ENCODE results near the gene ARRB1. TPM values are rescaled to one million over a fixed set of nuclear protein-coding genes. Genes with fewer than 3 reads are reported as not detected.
A peak's percentile ranks its signal among the peaks of the same experiment; 100 is the strongest.

Gene ARRB1
- total and polyA plus RNA-seq, 2 donors from 2014 or later: 17.6 to 53.8 TPM

DNA sequence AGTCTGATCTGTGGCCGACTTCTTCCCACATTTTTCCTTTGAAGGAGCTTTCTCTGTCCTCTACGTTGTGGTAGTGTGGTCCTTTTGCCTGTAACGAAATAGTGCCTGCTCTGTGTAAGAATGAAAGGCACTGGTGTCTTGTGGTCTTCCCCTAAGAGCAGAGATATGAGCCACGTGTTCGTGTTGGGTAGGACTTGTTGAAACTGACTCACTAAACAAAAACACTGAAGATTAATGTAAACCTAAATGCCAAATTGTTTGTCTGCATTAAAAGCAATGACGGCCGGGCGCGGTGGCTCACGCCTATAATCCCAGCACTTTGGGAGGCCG, 37.8 kb upstream of the ARRB1 start:
- H3K27me3 ChIP-seq (ENCODE audit: control insufficient read depth, insufficient read depth, low read length): no peaks in the 10 kb centered on the region
- DNase-seq: no peak
- H3K9ac ChIP-seq (ENCODE audit: low read length in 3 of 3): no peak overlapping the region
- no peak overlapping the region for H3K27ac ChIP-seq (ENCODE audit: low read depth in 2 of 2, low read length in 2 of 2)
- H3K36me3 ChIP-seq (ENCODE audit: control insufficient read depth in 2 of 3, insufficient read depth in 3 of 3, low read length in 3 of 3): no peaks in the 10 kb centered on the region
- FAIRE-seq: no peak
- TF ChIP-seq, protein P1, sequence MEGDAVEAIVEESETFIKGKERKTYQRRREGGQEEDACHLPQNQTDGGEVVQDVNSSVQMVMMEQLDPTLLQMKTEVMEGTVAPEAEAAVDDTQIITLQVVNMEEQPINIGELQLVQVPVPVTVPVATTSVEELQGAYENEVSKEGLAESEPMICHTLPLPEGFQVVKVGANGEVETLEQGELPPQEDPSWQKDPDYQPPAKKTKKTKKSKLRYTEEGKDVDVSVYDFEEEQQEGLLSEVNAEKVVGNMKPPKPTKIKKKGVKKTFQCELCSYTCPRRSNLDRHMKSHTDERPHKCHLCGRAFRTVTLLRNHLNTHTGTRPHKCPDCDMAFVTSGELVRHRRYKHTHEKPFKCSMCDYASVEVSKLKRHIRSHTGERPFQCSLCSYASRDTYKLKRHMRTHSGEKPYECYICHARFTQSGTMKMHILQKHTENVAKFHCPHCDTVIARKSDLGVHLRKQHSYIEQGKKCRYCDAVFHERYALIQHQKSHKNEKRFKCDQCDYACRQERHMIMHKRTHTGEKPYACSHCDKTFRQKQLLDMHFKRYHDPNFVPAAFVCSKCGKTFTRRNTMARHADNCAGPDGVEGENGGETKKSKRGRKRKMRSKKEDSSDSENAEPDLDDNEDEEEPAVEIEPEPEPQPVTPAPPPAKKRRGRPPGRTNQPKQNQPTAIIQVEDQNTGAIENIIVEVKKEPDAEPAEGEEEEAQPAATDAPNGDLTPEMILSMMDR (IDR thresholded peaks at IDR 0.05; ENCODE audit: borderline replicate concordance, extremely low read depth, insufficient read depth): no peak
- H3K4me1 ChIP-seq (ENCODE audit: control insufficient read depth in 2 of 3, insufficient read depth in 2 of 3, low read depth in 1 of 3, low read length in 3 of 3): peaks cover 0 to 3% (median 0%) of the 10 kb centered on the region in 3 donors
- intact Hi-C loops (cut with DNase I): loop anchor here (10.0 kb wide), 1 partner anchor 54 kb away; no protein-coding TSS in a partner anchor
- H3K4me3 ChIP-seq (ENCODE audit: low read length in 3 of 3): no peak overlapping the region
- no peaks in the 10 kb centered on the region for H3K9me3 ChIP-seq (ENCODE audit: control insufficient read depth in 2 of 3, insufficient read depth in 1 of 3, low read length in 3 of 3)

DNA sequence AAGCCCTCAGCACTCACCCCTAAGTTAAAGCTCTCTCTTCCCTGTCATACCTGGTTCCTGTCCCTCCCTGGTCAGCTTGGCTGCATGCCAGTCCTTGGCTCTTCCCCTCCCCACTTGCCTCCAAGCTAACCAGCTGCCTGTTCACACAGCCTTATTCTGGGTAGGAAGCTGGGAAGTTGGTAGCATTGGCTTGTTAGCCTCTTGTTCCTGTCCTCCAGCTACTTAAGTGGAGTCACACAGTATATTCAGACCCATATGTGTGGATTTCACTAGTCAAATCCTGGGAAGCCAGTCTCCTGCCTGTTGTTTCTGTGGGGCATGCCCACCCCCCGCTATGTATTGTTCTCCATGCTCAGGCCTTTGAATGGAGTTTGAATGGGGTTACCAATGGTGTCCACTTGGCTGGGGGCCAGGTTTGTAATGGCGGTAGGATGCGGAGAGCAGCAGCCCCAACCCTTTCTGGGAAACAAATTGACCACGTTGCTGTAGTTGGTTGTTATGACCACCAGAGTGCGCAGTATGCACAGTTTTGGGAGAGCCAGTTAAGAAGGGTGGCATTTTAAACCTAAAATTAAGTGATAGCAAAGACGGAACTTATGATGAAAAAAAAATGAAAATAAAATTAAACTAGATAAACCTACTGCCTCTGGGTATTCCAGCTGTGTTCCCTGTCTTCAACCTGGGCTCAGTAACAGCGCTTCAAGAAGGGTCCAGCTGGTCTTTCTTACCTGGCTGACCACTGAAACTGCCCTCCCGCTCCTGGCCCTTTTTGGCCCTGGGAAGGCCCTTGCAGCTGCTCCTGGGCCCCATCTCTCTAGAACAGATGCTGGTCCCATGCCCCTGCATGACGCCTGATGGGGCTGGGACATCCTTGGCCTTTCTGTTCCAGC, 37.2 kb upstream of the ARRB1 start:
- Histone ChIP-seq H3K4me1 (ENCODE audit: control insufficient read depth in 2 of 3, insufficient read depth in 2 of 3, low read depth in 1 of 3, low read length in 3 of 3) (peaks cover 0 to 3% (median 0%) of the 10 kb centered on the region in 3 donors), H3K9ac (ENCODE audit: low read length in 3 of 3) (no peak overlapping the region), H3K27ac (ENCODE audit: low read depth in 2 of 2, low read length in 2 of 2) (no peak overlapping the region), H3K27me3 (ENCODE audit: control insufficient read depth, insufficient read depth, low read length) (no peaks in the 10 kb centered on the region), H3K9me3 (ENCODE audit: control insufficient read depth in 2 of 3, insufficient read depth in 1 of 3, low read length in 3 of 3) (no peaks in the 10 kb centered on the region), H3K36me3 (ENCODE audit: control insufficient read depth in 2 of 3, insufficient read depth in 3 of 3, low read length in 3 of 3) (no peaks in the 10 kb centered on the region), H3K4me3 (ENCODE audit: low read length in 3 of 3) (no peak overlapping the region)
- FAIRE-seq: no peak
- intact Hi-C loops (cut with DNase I): loop anchor here (10.0 kb wide), 1 partner anchor 54 kb away; no protein-coding TSS in a partner anchor
- TF ChIP-seq, protein P1 (IDR thresholded peaks at IDR 0.05; ENCODE audit: borderline replicate concordance, extremely low read depth, insufficient read depth): peak; percentile 74
- peak; percentile 72 to 88 (median 82) for DNase-seq

DNA sequence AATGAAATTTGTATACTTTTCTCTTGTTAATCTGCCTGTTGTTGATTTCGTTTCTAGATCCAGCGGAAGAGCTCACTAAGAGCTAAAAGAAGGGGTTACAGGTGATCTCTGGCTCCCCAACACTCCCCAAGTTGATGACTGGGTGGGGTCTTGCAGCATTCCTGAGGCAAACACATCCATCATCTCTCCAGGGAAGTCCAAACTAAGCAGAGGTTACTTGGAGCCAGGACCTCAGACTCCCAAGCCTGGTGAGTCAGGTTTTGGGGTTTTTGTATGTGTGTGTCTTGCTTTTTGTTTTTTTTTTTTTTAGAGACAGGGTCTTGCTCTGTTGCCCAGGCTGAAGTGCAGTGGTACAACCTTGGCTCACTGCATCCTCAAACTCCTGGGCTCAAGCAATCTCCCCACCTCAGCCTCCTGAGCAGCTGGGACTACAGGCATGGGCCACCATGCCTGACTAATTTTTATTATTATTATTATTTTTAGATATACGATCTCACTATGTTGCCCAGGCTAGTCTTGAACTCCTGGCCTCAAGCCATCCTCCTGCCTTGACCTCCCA, 36.4 kb upstream of the ARRB1 start:
- no peak for FAIRE-seq
- intact Hi-C loops (cut with DNase I): loop anchor here (10.0 kb wide), 1 partner anchor 53 kb away; no protein-coding TSS in a partner anchor
- H3K4me3 ChIP-seq (ENCODE audit: low read length in 3 of 3): no peak overlapping the region
- H3K27ac ChIP-seq (ENCODE audit: low read depth in 2 of 2, low read length in 2 of 2): no peak overlapping the region
- H3K27me3 ChIP-seq (ENCODE audit: control insufficient read depth, insufficient read depth, low read length): no peaks in the 10 kb centered on the region
- H3K36me3 ChIP-seq (ENCODE audit: control insufficient read depth in 2 of 3, insufficient read depth in 3 of 3, low read length in 3 of 3): no peaks in the 10 kb centered on the region
- no peak for DNase-seq
- no peaks in the 10 kb centered on the region for H3K9me3 ChIP-seq (ENCODE audit: control insufficient read depth in 2 of 3, insufficient read depth in 1 of 3, low read length in 3 of 3)
- TF ChIP-seq, protein P1 (IDR thresholded peaks at IDR 0.05; ENCODE audit: borderline replicate concordance, extremely low read depth, insufficient read depth): no peak
- H3K9ac ChIP-seq (ENCODE audit: low read length in 3 of 3): no peak overlapping the region
- H3K4me1 ChIP-seq (ENCODE audit: control insufficient read depth in 2 of 3, insufficient read depth in 2 of 3, low read depth in 1 of 3, low read length in 3 of 3): peaks cover 0 to 3% (median 0%) of the 10 kb centered on the region in 3 donors
